ENCODE results near the gene TRAIP. TPM values are rescaled to one million over a fixed set of nuclear protein-coding genes. Genes with fewer than 3 reads are reported as not detected.
A peak's percentile ranks its signal among the peaks of the same experiment; 100 is the strongest.
"Not testable (repeated sequence)": the region's sequence is repeated elsewhere in the genome, so short reads cannot be mapped to it uniquely, and the experiment has no call there.

The TRAIP gene
- polyA plus RNA-seq, 2 of the 4 experiments (the other 2 are of a cell fraction): 10.2 to 10.7 TPM

DNA sequence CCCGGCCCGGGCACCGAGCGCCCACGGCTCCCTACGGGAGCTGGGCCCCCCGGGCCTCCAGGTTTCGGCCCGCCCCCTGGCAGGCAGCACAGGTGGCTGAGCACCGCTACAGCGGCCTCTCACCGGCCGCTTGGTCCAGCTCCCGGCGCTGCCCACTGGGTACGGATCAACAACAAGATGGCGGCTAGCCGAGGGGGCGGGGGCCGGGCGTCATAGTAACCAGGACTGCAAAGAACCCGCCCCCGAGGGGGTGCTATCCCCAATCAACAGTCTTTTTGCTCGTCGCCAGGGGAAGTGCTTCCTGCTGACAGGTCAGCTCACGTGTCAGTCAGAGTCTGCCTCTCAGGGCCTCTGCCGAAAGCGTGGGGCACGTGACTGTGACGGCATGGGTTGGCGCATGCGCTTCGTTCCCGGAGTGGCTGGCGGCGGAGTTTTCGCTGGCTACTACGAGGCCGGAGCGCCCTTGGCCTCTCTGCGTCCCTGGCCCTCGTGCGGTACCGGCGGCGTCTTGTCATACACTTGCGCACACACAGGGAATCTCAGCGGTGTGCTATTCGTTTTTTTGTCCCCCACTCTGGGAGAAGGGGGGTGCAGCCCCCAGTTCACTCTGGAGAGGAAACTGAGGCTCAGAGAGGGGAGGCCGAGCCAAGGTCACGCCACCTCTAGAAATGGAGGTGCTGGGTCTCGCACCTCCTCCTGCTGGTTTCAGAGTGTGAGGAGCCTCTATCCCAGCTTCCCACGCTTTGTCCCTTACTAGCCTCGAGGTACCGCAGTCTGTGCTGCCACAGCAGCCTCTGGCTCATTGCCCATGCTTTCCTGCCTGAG is 69.8 kb downstream of the TRAIP start, which contains the start of gene IP6K1 (continued):
- TF ChIP-seq, protein P1, sequence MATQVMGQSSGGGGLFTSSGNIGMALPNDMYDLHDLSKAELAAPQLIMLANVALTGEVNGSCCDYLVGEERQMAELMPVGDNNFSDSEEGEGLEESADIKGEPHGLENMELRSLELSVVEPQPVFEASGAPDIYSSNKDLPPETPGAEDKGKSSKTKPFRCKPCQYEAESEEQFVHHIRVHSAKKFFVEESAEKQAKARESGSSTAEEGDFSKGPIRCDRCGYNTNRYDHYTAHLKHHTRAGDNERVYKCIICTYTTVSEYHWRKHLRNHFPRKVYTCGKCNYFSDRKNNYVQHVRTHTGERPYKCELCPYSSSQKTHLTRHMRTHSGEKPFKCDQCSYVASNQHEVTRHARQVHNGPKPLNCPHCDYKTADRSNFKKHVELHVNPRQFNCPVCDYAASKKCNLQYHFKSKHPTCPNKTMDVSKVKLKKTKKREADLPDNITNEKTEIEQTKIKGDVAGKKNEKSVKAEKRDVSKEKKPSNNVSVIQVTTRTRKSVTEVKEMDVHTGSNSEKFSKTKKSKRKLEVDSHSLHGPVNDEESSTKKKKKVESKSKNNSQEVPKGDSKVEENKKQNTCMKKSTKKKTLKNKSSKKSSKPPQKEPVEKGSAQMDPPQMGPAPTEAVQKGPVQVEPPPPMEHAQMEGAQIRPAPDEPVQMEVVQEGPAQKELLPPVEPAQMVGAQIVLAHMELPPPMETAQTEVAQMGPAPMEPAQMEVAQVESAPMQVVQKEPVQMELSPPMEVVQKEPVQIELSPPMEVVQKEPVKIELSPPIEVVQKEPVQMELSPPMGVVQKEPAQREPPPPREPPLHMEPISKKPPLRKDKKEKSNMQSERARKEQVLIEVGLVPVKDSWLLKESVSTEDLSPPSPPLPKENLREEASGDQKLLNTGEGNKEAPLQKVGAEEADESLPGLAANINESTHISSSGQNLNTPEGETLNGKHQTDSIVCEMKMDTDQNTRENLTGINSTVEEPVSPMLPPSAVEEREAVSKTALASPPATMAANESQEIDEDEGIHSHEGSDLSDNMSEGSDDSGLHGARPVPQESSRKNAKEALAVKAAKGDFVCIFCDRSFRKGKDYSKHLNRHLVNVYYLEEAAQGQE (IDR thresholded peaks at IDR 0.05): no peak
- no peak for TF ChIP-seq EHMT2 (IDR thresholded peaks at IDR 0.05; ENCODE audit: low read depth)
- TF ChIP-seq TP53 (CRISPR knock-in tag; IDR thresholded peaks at IDR 0.05): 0 out of 2 replicates have a peak, but pooled peaks have one; percentile 69
- TF ChIP-seq RARB (CRISPR knock-in tag; IDR thresholded peaks at IDR 0.05): no peak
- TF ChIP-seq HOXB5 (CRISPR knock-in tag; IDR thresholded peaks at IDR 0.05): peak; percentile 57; the same call in 1 of the 2 replicates
- no peak for TF ChIP-seq KDM5A (IDR thresholded peaks at IDR 0.05)
- peak; percentile 60; the same call in 1 of the 2 replicates for TF ChIP-seq HEYL (CRISPR knock-in tag; IDR thresholded peaks at IDR 0.05)
- TF ChIP-seq, protein P2, sequence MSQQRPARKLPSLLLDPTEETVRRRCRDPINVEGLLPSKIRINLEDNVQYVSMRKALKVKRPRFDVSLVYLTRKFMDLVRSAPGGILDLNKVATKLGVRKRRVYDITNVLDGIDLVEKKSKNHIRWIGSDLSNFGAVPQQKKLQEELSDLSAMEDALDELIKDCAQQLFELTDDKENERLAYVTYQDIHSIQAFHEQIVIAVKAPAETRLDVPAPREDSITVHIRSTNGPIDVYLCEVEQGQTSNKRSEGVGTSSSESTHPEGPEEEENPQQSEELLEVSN (IDR thresholded peaks at IDR 0.05; ENCODE audit: borderline replicate concordance, low read depth): peak; percentile 91
- TF ChIP-seq EP300 (IDR thresholded peaks at IDR 0.05): no peak
- peak; percentile 41; the same call in 1 of the 2 replicates for TF ChIP-seq PHF8 (IDR thresholded peaks at IDR 0.05; ENCODE audit: borderline replicate concordance, low read depth)
- no peak for TF ChIP-seq KDM1A (IDR thresholded peaks at IDR 0.05; ENCODE audit: low read depth)
- TF ChIP-seq, protein P3, sequence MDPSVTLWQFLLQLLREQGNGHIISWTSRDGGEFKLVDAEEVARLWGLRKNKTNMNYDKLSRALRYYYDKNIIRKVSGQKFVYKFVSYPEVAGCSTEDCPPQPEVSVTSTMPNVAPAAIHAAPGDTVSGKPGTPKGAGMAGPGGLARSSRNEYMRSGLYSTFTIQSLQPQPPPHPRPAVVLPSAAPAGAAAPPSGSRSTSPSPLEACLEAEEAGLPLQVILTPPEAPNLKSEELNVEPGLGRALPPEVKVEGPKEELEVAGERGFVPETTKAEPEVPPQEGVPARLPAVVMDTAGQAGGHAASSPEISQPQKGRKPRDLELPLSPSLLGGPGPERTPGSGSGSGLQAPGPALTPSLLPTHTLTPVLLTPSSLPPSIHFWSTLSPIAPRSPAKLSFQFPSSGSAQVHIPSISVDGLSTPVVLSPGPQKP (IDR thresholded peaks at IDR 0.05; ENCODE audit: low read depth, low read length): no peak
- TF ChIP-seq RNF2 (IDR thresholded peaks at IDR 0.05; ENCODE audit: borderline replicate concordance, low read depth): peak; percentile 64; the same call in 1 of the 2 replicates
- peak; percentile 64; the same call in 1 of the 2 replicates for TF ChIP-seq HOXB13 (CRISPR knock-in tag; IDR thresholded peaks at IDR 0.05; ENCODE audit: low read depth)
- TF ChIP-seq TFCP2L1 (CRISPR knock-in tag; IDR thresholded peaks at IDR 0.05): 0 out of 2 replicates have a peak, but pooled peaks have one; percentile 61

DNA sequence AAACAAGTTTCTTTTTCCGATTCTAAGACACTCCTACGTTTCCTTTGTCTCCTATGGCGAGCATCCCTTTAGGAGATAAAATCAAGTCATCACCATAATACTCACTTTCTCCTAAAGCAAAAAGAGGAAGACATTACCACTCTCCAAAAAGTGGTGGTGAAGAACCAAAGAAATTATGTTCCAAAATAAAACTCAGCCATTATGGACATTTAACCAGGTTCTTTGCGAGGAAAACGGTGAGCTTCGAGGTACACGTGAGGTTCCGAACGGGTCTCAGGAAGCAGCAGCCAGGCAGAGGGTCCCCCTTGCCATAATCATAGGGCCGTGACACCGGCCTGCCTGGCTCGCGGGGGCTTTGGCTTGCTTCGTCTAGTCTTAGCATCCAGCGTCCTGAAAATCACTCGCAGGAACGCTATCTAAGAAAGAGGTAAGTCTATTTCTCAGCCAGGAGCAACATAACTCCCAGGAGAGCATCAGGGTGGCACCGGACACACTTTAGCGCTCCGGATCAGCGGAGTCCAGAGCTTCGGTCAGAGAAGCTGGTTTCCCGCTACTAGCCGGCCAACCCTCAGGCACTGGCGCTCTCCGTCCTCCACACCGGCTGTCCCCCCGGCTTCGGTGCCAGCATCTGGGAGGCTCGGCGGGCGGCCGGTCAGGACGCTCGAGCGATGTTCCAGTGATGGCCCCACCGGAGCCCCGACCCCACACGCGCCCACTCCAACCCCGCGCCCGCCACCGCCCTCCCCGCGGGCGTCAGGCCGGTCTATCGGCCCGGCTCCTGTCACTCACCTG is 70.6 kb downstream of the TRAIP start:
- DNase-seq (ENCODE audit: low read depth in 1 of 2, low spot score in 1 of 2): no peak
- POLR2A ChIA-PET: interaction anchor here (0.6 to 1.4 kb wide), 5 partner anchors 14 to 306 kb away, joined by 3 to 12 read pairs (median 3); partner anchors contain the start of genes CDHR4 and INKA1
- no peak for FAIRE-seq

DNA sequence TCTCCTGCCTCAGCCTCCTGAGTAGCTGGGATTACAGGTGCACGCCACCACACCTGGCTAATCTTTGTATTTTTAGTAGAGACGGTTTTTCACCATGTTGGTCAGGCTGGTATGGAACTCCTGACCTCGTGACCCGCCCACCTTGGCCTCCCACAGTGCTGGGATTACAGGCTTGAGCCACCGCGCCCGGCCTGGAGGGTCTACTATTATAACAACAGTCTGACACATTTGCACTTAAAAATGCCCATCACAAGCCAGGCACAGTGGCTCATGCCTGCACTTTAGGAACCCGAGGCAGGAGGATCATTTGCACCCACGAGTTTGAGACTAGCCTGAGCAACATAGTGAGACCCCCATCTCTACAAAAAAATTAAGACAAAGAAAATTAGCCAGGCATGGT is 74.1 kb downstream of the TRAIP start:
- H3K9me3 ChIP-seq; DNase-seq (ENCODE audit: low read depth in 1 of 2, low spot score in 1 of 2); H3K4me2 ChIP-seq; H3K4me3 ChIP-seq; H3K27ac ChIP-seq; ATAC-seq; FAIRE-seq; POLR2A ChIA-PET: not testable (repeated sequence)
- peaks cover 11% of the 10 kb centered on the region for H3K4me1 ChIP-seq
- 97% methylated on average over 4 of the region's 9 CpGs for WGBS (ENCODE audit: missing lambda C conversion rate)
- CTCF ChIA-PET: interaction anchor here (0.6 kb wide), 1 partner anchor 155 kb away, joined by 3 read pairs; no protein-coding TSS in a partner anchor

More for the DNA sequence above, 70.6 kb downstream of the TRAIP start:
- 18% methylated on average over 21 of the region's 50 CpGs for WGBS (ENCODE audit: missing lambda C conversion rate)
- peak; percentile 64 to 72 for ATAC-seq
- Histone ChIP-seq H3K9me3 (no peaks in the 10 kb centered on the region), H3K27ac (peak overlapping the region; percentile 80 to 95), H3K4me3 (peak overlapping the region; percentile 82), H3K4me1 (peaks cover 11% of the 10 kb centered on the region), H3K4me2 (peak overlapping the region; percentile 97)
- TF ChIP-seq HOXA7 (CRISPR knock-in tag; IDR thresholded peaks at IDR 0.05) (no peak), KDM5A (IDR thresholded peaks at IDR 0.05) (0 out of 2 replicates have a peak, but pooled peaks have one; percentile 24), POLR2A (IDR thresholded peaks at IDR 0.05; ENCODE audit: low read length) (no peak), MAZ (IDR thresholded peaks at IDR 0.05; ENCODE audit: borderline replicate concordance, low read depth, low read length) (no peak), EHF (CRISPR knock-in tag; IDR thresholded peaks at IDR 0.05) (no peak)
- CTCF ChIA-PET: interaction anchor here (0.7 to 1.7 kb wide), 3 partner anchors 13 to 53 kb away, joined by 3 read pairs; partner anchors contain the start of gene CDHR4
